H1 (cell line): ENCODE measurements around the gene E2F8. TPM values are rescaled to one million over a fixed set of nuclear protein-coding genes. Genes with fewer than 3 reads are reported as not detected.

Experiments used
- CTCF ChIA-PET: fragments of 300-600 bp; sonication (Branson Sonifier 250); formaldehyde crosslinking; loops from one replicate; lab custom pipeline; 2021; ENCODE audit not compliant: partially characterized antibody; lab: Charles Lee
- POLR2A ChIA-PET: fragments of 300-600 bp; sonication (Branson Sonifier 250); formaldehyde crosslinking; loops from one replicate; lab custom pipeline; 2021; ENCODE audit warnings: inconsistent platforms; ENCODE audit not compliant: partially characterized antibody; lab: Charles Lee
- DNase-seq, 2 experiments: peaks; one replicate each; pipeline versions ENCODE4 v3.0.0 to v3.0.0-alpha.2; 2010 to 2022; ENCODE audit warnings: low spot score in 2 of 2, low read depth in 1 of 2, mixed read lengths in 1 of 2
- FAIRE-seq: peaks from 2 replicates; lab custom pipeline; 2011; peaks lifted over from hg19 to GRCh38; lab: Jason Lieb, UNC
- H2AFZ ChIP-seq: 2 replicates; pipeline ENCODE4 v1.8.1; 2012; ENCODE audit warnings: low read length, inconsistent platforms
- H2AK5ac ChIP-seq: 2 replicates; pipeline ENCODE4 v1.6.1; 2013; ENCODE audit warnings: low read depth, low read length
- H2BK120ac ChIP-seq: replicated peaks from 2 replicates; pipeline ENCODE3; 2013; ENCODE audit warnings: low read depth, low read length, inconsistent platforms
- H2BK12ac ChIP-seq: 2 replicates; pipeline ENCODE4 v1.6.1; 2013; ENCODE audit warnings: low read depth, low read length
- H2BK15ac ChIP-seq: 2 replicates; pipeline ENCODE4 v1.6.1; 2013; ENCODE audit warnings: low read length
- H2BK20ac ChIP-seq: 2 replicates; pipeline ENCODE4 v1.6.1; 2013; ENCODE audit warnings: low read length
- H2BK5ac ChIP-seq: 2 replicates; pipeline ENCODE4 v1.6.1; 2013; ENCODE audit warnings: low read depth, low read length
- H3K14ac ChIP-seq: 2 replicates; pipeline ENCODE4 v1.6.1; 2013; ENCODE audit warnings: inconsistent platforms; ENCODE audit not compliant: insufficient read length
- H3K18ac ChIP-seq: 2 replicates; pipeline ENCODE4 v1.6.1; 2013; ENCODE audit warnings: low read length; ENCODE audit errors: extremely low read depth
- H3K23ac ChIP-seq: 2 replicates; pipeline ENCODE4 v1.6.1; 2013; ENCODE audit warnings: inconsistent platforms; ENCODE audit not compliant: insufficient read length
- H3K23me2 ChIP-seq: 2 replicates; pipeline ENCODE4 v1.6.1; 2013; ENCODE audit warnings: low read depth, low read length
- H3K27ac ChIP-seq: 2 replicates; pipeline ENCODE4 v1.6.1; 2011; ENCODE audit warnings: low read depth, low read length, inconsistent platforms
- H3K27me3 ChIP-seq, 4 experiments: replicated peaks in 1 of 4; 1 replicate in 1 of 4; 2 replicates in 3 of 4; pipeline versions ENCODE4 v1.6.1 to v1.8.1; 2011 to 2013; ENCODE audit warnings: low read length in 3 of 4, mild to moderate bottlenecking in 3 of 4, inconsistent platforms in 2 of 4, mixed read lengths in 2 of 4, moderate library complexity in 1 of 4; ENCODE audit not compliant: control insufficient read depth in 3 of 4, insufficient read depth in 3 of 4; ENCODE audit errors: extremely low read depth in 1 of 4
- H3K36me3 ChIP-seq, 4 experiments: 2 replicates each; pipeline versions ENCODE4 v1.6.1 to v1.8.1; 2011 to 2013; ENCODE audit warnings: mild to moderate bottlenecking in 4 of 4, low read length in 3 of 4, moderate library complexity in 2 of 4, control low read depth in 1 of 4, inconsistent platforms in 1 of 4; ENCODE audit not compliant: insufficient read depth in 4 of 4, control insufficient read depth in 2 of 4
- H3K4ac ChIP-seq: replicated peaks from 2 replicates; pipeline ENCODE3; 2013; ENCODE audit warnings: low read length, low read depth, mixed read lengths, inconsistent platforms; ENCODE audit not compliant: insufficient read length
- H3K4me1 ChIP-seq, 4 experiments: replicated peaks in 1 of 4; 1 replicate in 1 of 4; 2 replicates in 3 of 4; pipeline versions ENCODE4 v1.6.1 to v1.8.1; 2011 to 2013; ENCODE audit warnings: low read length in 3 of 4, inconsistent platforms in 2 of 4, mixed read lengths in 1 of 4; ENCODE audit not compliant: insufficient read depth in 4 of 4, control insufficient read depth in 3 of 4
- H3K4me2 ChIP-seq, 2 experiments: 2 replicates each; pipeline versions ENCODE4 v1.6.1 to v1.8.1; 2011 to 2013; ENCODE audit warnings: low read depth in 2 of 2, low read length in 2 of 2, control low read depth in 1 of 2, inconsistent platforms in 1 of 2, mild to moderate bottlenecking in 1 of 2; ENCODE audit not compliant: insufficient read depth in 1 of 2
- H3K4me3 ChIP-seq, 4 experiments: fragments of 200-600, 300-600 bp in 1 of 4; sonication (generic), shearing (Covaris generic), sonication (Bioruptor Twin) in 1 of 4; 2 replicates each; pipeline versions ENCODE4 v1.5.1 to v1.8.1; 2011 to 2016; ENCODE audit warnings: low read length in 4 of 4, low read depth in 3 of 4, control low read depth in 2 of 4, inconsistent platforms in 2 of 4, mild to moderate bottlenecking in 2 of 4, mixed read lengths in 1 of 4, moderate library complexity in 1 of 4; ENCODE audit not compliant: insufficient read depth in 2 of 4; ENCODE audit errors: extremely low read depth in 1 of 4
- H3K56ac ChIP-seq: replicated peaks from 2 replicates; pipeline ENCODE3; 2013; ENCODE audit warnings: low read depth, mild to moderate bottlenecking, mixed read lengths, low read length, inconsistent platforms; ENCODE audit not compliant: insufficient read length
- H3K79me1 ChIP-seq: 2 replicates; pipeline ENCODE4 v1.6.1; 2013; ENCODE audit warnings: low read depth, low read length, control low read depth
- H3K79me2 ChIP-seq, 2 experiments: 2 replicates each; pipeline versions ENCODE4 v1.6.1 to v1.8.1; 2012 to 2013; ENCODE audit warnings: low read length in 2 of 2, mild to moderate bottlenecking in 2 of 2, inconsistent platforms in 1 of 2; ENCODE audit not compliant: insufficient read depth in 2 of 2, control insufficient read depth in 1 of 2
- H3K9ac ChIP-seq, 4 experiments: replicated peaks in 1 of 4; 1 replicate in 1 of 4; 2 replicates in 3 of 4; pipeline versions ENCODE4 v1.6.1 to v1.8.1; 2011 to 2013; ENCODE audit warnings: low read depth in 3 of 4, low read length in 3 of 4, control low read depth in 2 of 4, mild to moderate bottlenecking in 2 of 4, moderate library complexity in 2 of 4, inconsistent platforms in 1 of 4; ENCODE audit errors: extremely low read depth in 1 of 4
- H3K9me3 ChIP-seq, 2 experiments: 2 replicates each; pipeline versions ENCODE4 v1.6.1 to v1.8.1; 2012 to 2013; ENCODE audit warnings: mild to moderate bottlenecking in 2 of 2, moderate library complexity in 2 of 2, control low read depth in 1 of 2, inconsistent platforms in 1 of 2, low read depth in 1 of 2, low read length in 1 of 2, mixed read lengths in 1 of 2; ENCODE audit not compliant: insufficient read depth in 2 of 2
- H4K20me1 ChIP-seq, 2 experiments: replicated peaks in 1 of 2; 2 replicates each; pipeline versions ENCODE3 to v1.8.1; 2011 to 2013; ENCODE audit warnings: inconsistent platforms in 2 of 2, low read length in 2 of 2, mild to moderate bottlenecking in 1 of 2; ENCODE audit not compliant: insufficient read depth in 2 of 2, control insufficient read depth in 1 of 2
- H4K5ac ChIP-seq: 2 replicates; pipeline ENCODE4 v1.6.1; 2013; ENCODE audit warnings: low read length, low read depth, mixed read lengths, inconsistent platforms; ENCODE audit not compliant: insufficient read length
- H4K8ac ChIP-seq: 2 replicates; pipeline ENCODE4 v1.8.0; 2013; ENCODE audit warnings: mild to moderate bottlenecking, moderate library complexity, low read length, inconsistent platforms; ENCODE audit not compliant: insufficient read depth; ENCODE audit errors: extremely low read depth
- H4K91ac ChIP-seq: replicated peaks from 2 replicates; pipeline ENCODE3; 2013; ENCODE audit warnings: low read length, mixed read lengths, inconsistent platforms; ENCODE audit not compliant: insufficient read length
- BCL11A ChIP-seq, 2 experiments: IDR thresholded peaks; one replicate each; pipeline ENCODE4 v1.6.1; 2011; ENCODE audit warnings: low read depth in 2 of 2, low read length in 2 of 2, mild to moderate bottlenecking in 2 of 2
- KDM4A ChIP-seq: IDR thresholded peaks from one replicate; pipeline ENCODE4 v1.7.1; 2012; ENCODE audit warnings: low read depth, mild to moderate bottlenecking, moderate library complexity, low read length, inconsistent platforms; ENCODE audit not compliant: severe bottlenecking
- NANOG ChIP-seq: IDR thresholded peaks from 2 replicates; pipeline ENCODE4 v1.6.1; 2011; ENCODE audit warnings: low read length, low read depth, mild to moderate bottlenecking, inconsistent platforms; ENCODE audit not compliant: insufficient read depth, poor library complexity, severe bottlenecking
- WGBS, 2 experiments: shearing (Covaris generic) in 1 of 2; methylation state at CpG; one replicate each; pipeline versions ENCODE4 v1.1.6 to v1.1.7; 2013 to 2015; ENCODE audit warnings: low lambda C conversion rate in 2 of 2, mixed read lengths in 2 of 2, inconsistent platforms in 1 of 2, low coverage in 1 of 2, missing lambda C conversion rate in 1 of 2; ENCODE audit not compliant: insufficient replicate concordance in 2 of 2, insufficient coverage in 1 of 2, insufficient read length in 1 of 2; ENCODE audit errors: extremely low coverage in 1 of 2, missing lambda C conversion rate in 1 of 2; 5-methylcytosine and 5-hydroxymethylcytosine counted together
- polyA plus RNA-seq, 7 experiments: library from polyadenylated mRNA; depleted of rRNA in 3 of 7; stranded (reverse) in 5 of 7; unstranded in 2 of 7; fragments of >200 nt in 5 of 7; fragments of 200-250 nt in 2 of 7; gene quantifications; 1 replicate in 5 of 7; 2 replicates in 1 of 7; 4 replicates in 1 of 7; pipeline versions ENCODE4 v1.2.1 to v1.2.3, GENCODE V29; 2011 to 2013; ENCODE audit warnings: missing spikeins in 2 of 7, mixed read lengths in 2 of 7
- total RNA-seq: library from RNA; stranded (reverse); fragmentation: NEBNext Ultra II Directional; extraction: Animal tissue kit (Norgen Biotek cat#: 25700); gene quantifications from 2 replicates; pipeline ENCODE4 v1.2.1, GENCODE V29; 2021
- TF ChIP-seq, protein P1 (sequence below): IDR thresholded peaks from 2 replicates; pipeline ENCODE4 v1.6.1; 2011; ENCODE audit warnings: low read depth, mild to moderate bottlenecking, low read length; ENCODE audit not compliant: insufficient read depth
- TF ChIP-seq, protein P2 (sequence below), 3 experiments: IDR thresholded peaks; 1 replicate in 2 of 3; 2 replicates in 1 of 3; pipeline versions ENCODE4 v1.5.1 to v1.6.1; 2011; ENCODE audit warnings: low read length in 3 of 3, mild to moderate bottlenecking in 3 of 3, inconsistent platforms in 2 of 3, low read depth in 1 of 3, moderate library complexity in 1 of 3; ENCODE audit not compliant: insufficient read depth in 1 of 3; ENCODE audit errors: control extremely low read depth in 1 of 3

E2F8 gene
- total and polyA plus RNA-seq, 2 of the 8 experiments (the other 6 are each of a cell fraction or from before 2014, with no cell fraction given) = 5.4 to 11.4 TPM

- Histone ChIP-seq H3K36me3 (no peaks in the 10 kb centered on the region), H3K14ac (no peak overlapping the region), H2AK5ac (no peak overlapping the region), H3K9me3 (no peaks in the 10 kb centered on the region), H4K8ac (no peak overlapping the region), H3K18ac (no peak overlapping the region), H4K91ac (no peak overlapping the region), H2AFZ (no peak overlapping the region; the same call in 1 of the 2 replicates), H3K4me1 (peaks cover 0 to 11% (median 6%) of the 10 kb centered on the region in 4 experiments; a peak in 3 of 7 replicates), H4K5ac (no peak overlapping the region), H3K9ac (no peak overlapping the region), H3K56ac (no peak overlapping the region), H2BK15ac (no peak overlapping the region), H2BK12ac (no peak overlapping the region), H3K27me3 (no peaks in the 10 kb centered on the region), H2BK20ac (no peak overlapping the region), H2BK5ac (no peak overlapping the region), H3K27ac (no peak overlapping the region), H2BK120ac (no peak overlapping the region), H3K79me1 (no peaks in the 10 kb centered on the region), H4K20me1 (no peaks in the 10 kb centered on the region), H3K4ac (no peak overlapping the region), H3K4me3 (no peak overlapping the region), H3K23me2 (no peaks in the 10 kb centered on the region), H3K79me2 (no peaks in the 10 kb centered on the region), H3K4me2 (no peak overlapping the region), H3K23ac (no peak overlapping the region)
- CTCF ChIA-PET = interaction anchor here (0.6 to 5.5 kb wide), 6 partner anchors 11 to 269 kb away, joined by 3 to 20 read pairs (median 4); no protein-coding TSS in a partner anchor
- WGBS, 2 experiments = 80% methylated on average over 3 of the region's 3 CpGs; no CpG with 5 or more reads in 1 of the 2 experiments
- POLR2A ChIA-PET = interaction anchor here (0.9 kb wide), 1 partner anchor 66 kb away, joined by 3 read pairs; no protein-coding TSS in a partner anchor
- FAIRE-seq (no peak), DNase-seq (no peak)
- TF ChIP-seq, protein P1, sequence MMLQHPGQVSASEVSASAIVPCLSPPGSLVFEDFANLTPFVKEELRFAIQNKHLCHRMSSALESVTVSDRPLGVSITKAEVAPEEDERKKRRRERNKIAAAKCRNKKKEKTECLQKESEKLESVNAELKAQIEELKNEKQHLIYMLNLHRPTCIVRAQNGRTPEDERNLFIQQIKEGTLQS = no peak
- no peak for TF ChIP-seq NANOG
- no peak for TF ChIP-seq BCL11A (IDR thresholded peaks at IDR 0.05; ENCODE audit: low read depth in 2 of 2, low read length in 2 of 2)
- TF ChIP-seq KDM4A = no peak
- TF ChIP-seq, protein P2, sequence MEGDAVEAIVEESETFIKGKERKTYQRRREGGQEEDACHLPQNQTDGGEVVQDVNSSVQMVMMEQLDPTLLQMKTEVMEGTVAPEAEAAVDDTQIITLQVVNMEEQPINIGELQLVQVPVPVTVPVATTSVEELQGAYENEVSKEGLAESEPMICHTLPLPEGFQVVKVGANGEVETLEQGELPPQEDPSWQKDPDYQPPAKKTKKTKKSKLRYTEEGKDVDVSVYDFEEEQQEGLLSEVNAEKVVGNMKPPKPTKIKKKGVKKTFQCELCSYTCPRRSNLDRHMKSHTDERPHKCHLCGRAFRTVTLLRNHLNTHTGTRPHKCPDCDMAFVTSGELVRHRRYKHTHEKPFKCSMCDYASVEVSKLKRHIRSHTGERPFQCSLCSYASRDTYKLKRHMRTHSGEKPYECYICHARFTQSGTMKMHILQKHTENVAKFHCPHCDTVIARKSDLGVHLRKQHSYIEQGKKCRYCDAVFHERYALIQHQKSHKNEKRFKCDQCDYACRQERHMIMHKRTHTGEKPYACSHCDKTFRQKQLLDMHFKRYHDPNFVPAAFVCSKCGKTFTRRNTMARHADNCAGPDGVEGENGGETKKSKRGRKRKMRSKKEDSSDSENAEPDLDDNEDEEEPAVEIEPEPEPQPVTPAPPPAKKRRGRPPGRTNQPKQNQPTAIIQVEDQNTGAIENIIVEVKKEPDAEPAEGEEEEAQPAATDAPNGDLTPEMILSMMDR (IDR thresholded peaks at IDR 0.05; ENCODE audit: control extremely low read depth in 1 of 3, insufficient read depth in 1 of 3, low read depth in 1 of 3, low read length in 3 of 3) = no peak
These were observed 43.2 kb upstream of the E2F8 start for GRCh38 chr11:19283991-19284390.
